H7 (cell line): Measurements from ENCODE around the gene FGR. TPM values are rescaled to one million over a fixed set of nuclear protein-coding genes. Genes with fewer than 3 reads are reported as not detected.

Experiments used
- DNase-seq: peaks from one replicate; pipeline ENCODE4 v3.0.0; 2012
- H3K27me3 ChIP-seq: 2 replicates; pipeline ENCODE4 v1.6.0; 2011; ENCODE audit warnings: mild to moderate bottlenecking, low read length; ENCODE audit not compliant: control insufficient read depth, insufficient read depth
- H3K36me3 ChIP-seq: replicated peaks from 2 replicates; pipeline ENCODE4 v1.5.1; 2011; ENCODE audit warnings: low read length; ENCODE audit not compliant: control insufficient read depth, insufficient read depth
- H3K4me3 ChIP-seq: 2 replicates; pipeline ENCODE4 v1.5.1; 2011; ENCODE audit warnings: low read depth, mild to moderate bottlenecking, control low read depth, low read length, moderate library complexity; ENCODE audit not compliant: insufficient read depth
- total RNA-seq: library from RNA; depleted of rRNA; stranded (reverse); fragments of >200 nt; shearing (Covaris generic); gene quantifications from 2 replicates; pipeline ENCODE4 v1.2.3, GENCODE V29; 2014

Gene FGR
- total RNA-seq, 1 experiment from 2014 or later, result 0.07 TPM

DNA sequence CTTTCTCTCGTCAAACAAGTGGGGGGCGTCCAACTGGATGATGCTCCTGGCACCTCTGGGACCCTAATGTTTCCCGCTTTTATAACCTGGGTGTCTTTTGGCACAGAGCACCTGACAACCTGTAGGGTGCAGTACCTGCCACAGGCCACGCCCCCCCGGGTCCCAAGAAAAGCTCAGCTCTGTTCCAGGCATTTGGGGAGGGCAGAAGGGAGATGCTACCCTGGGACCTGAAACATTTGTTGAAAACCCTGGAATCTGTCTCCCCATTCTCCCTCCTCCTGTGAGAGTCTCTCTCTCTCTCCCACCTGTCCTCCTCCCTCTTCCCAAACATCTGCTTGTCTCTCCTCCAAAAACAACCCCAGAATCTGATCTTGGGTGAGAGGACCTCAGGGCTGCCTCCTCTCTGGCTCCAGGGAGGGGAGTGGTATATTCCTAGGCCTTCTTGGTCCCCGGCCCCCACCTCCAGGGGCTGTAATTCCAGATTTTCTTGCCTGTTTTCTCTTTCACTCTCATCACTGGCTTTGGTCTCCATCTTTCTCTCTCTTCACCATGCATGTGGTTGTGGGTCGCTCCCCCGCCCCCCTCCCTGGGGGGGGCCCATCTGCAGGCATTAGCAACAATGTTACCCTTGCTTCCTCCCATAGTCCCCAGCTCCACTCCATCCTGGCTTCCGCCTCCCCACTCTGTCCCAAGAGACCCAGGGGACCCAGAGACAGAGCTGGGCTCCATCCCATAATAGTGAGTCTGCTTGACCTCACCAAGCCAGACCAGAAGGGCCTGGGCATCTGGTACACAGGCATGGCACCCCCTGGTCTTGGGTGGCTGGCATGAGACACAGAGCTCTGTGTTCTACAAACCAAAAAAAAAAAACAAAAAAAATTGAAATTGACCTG lies 35.1 kb downstream of the FGR start:
- DNase-seq, result peak; percentile 86
- H3K36me3 ChIP-seq, result no peaks in the 10 kb centered on the region; the same call in 1 of the 2 replicates
- no peak overlapping the region for H3K4me3 ChIP-seq
- no peaks in the 10 kb centered on the region for H3K27me3 ChIP-seq

DNA sequence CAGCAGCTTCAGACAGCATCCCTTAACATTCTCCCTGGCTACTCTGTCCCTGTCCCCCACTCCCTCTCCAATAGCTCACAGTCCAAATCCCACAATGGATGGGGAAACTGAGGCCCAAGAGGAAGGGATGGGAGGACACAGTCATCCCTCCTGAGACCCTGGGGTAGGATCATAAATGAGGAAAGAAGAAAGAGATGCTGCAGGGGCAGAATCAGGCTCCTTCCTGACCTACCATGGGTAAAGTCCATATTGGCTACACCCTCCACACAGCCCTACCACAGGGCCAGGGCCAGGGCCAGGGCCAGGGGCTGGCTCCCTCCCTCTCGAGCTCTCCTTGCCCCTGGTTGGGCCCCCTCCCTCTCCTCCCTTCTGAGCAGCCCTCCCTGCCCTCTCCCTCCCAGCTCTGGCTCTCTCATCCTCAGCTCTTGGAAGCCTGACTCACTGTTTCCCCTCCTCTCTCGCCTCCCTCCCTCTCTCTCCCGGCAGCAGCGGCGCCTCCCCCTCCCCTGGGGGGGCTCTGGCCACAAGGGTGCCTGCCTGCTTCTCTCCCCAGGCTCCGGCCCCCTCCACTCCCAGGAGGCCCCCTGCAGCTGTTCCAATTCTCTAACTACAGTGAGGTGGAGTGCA lies 36.0 kb downstream of the FGR start:
- no peaks in the 10 kb centered on the region; the same call in 1 of the 2 replicates for H3K36me3 ChIP-seq
- no peaks in the 10 kb centered on the region for H3K27me3 ChIP-seq
- H3K4me3 ChIP-seq, result no peak overlapping the region
- DNase-seq, result peak; percentile 80

GRCh38 chr1:27598295-27598687 lies 36.7 kb downstream of the FGR start:
- Histone ChIP-seq H3K36me3 (no peaks in the 10 kb centered on the region; the same call in 1 of the 2 replicates), H3K4me3 (no peak overlapping the region), H3K27me3 (no peaks in the 10 kb centered on the region)
- peak; percentile 91 for DNase-seq

GRCh38 chr1:27597516-27598294 lies 37.3 kb downstream of the FGR start:
- H3K4me3 ChIP-seq, result no peak overlapping the region
- no peaks in the 10 kb centered on the region; the same call in 1 of the 2 replicates for H3K36me3 ChIP-seq
- peak; percentile 36 for DNase-seq
- no peaks in the 10 kb centered on the region for H3K27me3 ChIP-seq

DNA sequence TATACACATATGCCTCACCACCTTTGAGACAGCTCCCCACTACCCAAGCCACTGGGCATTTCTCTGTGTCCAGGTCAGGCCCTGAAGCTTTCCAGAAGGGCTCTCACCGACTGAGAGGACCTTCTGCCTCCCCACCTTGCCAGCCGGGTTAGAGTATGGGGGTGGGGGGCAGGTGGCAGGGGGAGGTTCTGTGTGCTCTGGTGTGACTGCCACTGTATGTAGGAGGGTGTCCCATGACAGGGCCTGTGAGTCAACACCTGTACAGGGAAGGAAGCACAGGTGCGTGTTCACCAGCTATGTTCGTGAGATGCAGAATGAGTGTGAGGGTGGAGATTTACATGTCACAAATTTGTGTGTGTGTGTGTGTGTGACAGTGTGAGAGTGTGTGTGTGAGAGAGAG lies 38.0 kb downstream of the FGR start:
- Histone ChIP-seq H3K4me3 (no peak overlapping the region), H3K36me3 (no peaks in the 10 kb centered on the region; the same call in 1 of the 2 replicates), H3K27me3 (no peaks in the 10 kb centered on the region)
- no peak for DNase-seq

DNA sequence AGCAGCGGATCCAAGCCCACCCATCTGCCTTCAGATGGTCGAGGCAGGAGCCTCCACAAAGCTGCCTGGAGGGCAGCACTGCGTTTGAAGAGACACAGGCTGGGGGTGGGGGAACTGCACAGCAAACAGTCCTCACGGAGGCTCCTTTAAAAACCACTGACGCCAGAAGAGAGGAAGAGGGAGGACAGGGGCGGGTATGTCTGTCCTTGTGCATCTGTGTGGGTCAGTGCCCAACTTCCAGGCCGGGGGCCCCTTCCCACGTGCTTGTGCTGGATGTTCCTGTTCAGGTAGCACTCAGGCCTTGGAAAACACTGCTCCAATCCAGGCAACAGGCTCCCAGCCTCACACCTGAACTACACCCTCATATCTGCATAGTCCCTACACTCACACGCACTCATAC lies 38.7 kb downstream of the FGR start:
- Histone ChIP-seq H3K4me3 (no peak overlapping the region), H3K36me3 (no peaks in the 10 kb centered on the region; the same call in 1 of the 2 replicates), H3K27me3 (no peaks in the 10 kb centered on the region)
- peak; percentile 35 for DNase-seq

DNA sequence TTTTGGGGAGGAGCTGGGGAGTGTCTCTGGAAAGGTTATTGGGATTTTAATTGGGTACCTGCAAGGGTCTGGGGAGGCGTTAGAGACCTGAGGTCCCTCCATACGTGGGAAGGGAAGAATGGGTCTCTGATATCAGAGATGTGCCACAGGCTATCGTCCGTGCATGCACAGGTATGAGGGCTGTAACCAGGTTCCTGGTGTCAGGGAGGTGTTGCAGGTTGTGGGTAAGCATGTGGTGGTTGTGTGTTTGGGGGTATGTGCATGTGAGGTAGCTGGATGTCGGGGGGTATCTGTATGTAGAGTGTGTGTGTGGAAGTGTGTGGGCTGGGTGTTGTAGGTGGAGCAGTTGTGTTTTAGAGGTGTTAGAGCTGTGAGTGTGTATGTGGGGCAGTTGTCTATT lies 39.4 kb downstream of the FGR start:
- no peak for DNase-seq
- no peaks in the 10 kb centered on the region for H3K36me3 ChIP-seq
- no peaks in the 10 kb centered on the region for H3K27me3 ChIP-seq
- no peak overlapping the region for H3K4me3 ChIP-seq

DNA sequence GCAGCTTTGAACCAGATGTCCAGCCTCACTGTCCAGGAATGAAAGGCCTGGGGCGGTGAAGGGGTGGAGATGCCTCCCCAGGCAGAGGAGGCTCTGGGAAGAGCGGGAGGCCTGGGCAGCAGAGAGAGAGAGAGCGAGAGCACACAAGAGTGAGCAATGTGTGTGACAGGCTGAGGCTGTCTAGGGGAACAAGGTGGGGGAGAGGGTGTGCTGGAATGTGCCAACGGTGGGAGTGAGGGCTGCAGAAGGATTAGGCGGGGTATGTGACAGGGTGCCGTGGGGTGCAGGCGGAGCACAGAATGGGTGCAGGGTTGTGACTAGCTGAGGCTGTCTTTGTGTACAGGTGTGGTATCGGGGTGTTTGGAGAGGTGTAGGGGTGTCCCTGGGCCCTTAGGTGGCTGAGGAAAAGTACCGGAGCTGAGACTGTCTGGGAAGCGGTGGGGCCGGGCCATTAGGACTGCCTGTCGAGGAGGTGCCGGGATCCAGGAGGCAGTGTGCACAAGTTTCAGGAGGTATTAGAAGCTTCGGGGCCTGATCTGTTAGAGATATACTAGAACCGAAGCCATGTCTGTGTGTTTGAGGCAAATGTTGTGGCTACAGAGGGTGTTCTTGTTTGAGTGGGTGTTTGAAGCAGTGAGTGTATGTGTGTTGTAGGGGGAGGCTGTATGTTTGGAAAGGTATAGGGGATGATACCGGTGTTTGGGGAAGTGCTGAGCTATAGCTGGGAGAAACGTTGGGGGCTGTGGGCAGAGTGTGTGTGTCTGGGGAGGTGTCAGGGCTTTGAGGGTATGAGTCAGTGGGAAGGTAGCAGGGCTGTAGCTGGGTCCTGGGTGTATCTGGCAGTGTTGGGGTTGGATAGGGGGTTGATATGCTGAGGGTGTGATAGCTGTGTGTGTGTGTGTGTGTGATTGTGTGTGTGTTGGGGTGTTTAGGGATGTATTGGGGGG lies 40.1 kb downstream of the FGR start:
- Histone ChIP-seq H3K4me3 (no peak overlapping the region), H3K27me3 (no peaks in the 10 kb centered on the region), H3K36me3 (no peaks in the 10 kb centered on the region)
- peak; percentile 63 for DNase-seq

GRCh38 chr1:27593678-27594563 lies 41.1 kb downstream of the FGR start:
- Histone ChIP-seq H3K27me3 (no peaks in the 10 kb centered on the region), H3K36me3 (no peaks in the 10 kb centered on the region), H3K4me3 (no peak overlapping the region)
- peak; percentile 61 for DNase-seq

- peak overlapping the region; percentile 27 for H3K4me3 ChIP-seq
- H3K27me3 ChIP-seq, result no peaks in the 10 kb centered on the region
- peak; percentile 92 for DNase-seq
- no peaks in the 10 kb centered on the region for H3K36me3 ChIP-seq
Observed at GRCh38 chr1:27592931-27593677, 41.9 kb downstream of the FGR start.

DNA sequence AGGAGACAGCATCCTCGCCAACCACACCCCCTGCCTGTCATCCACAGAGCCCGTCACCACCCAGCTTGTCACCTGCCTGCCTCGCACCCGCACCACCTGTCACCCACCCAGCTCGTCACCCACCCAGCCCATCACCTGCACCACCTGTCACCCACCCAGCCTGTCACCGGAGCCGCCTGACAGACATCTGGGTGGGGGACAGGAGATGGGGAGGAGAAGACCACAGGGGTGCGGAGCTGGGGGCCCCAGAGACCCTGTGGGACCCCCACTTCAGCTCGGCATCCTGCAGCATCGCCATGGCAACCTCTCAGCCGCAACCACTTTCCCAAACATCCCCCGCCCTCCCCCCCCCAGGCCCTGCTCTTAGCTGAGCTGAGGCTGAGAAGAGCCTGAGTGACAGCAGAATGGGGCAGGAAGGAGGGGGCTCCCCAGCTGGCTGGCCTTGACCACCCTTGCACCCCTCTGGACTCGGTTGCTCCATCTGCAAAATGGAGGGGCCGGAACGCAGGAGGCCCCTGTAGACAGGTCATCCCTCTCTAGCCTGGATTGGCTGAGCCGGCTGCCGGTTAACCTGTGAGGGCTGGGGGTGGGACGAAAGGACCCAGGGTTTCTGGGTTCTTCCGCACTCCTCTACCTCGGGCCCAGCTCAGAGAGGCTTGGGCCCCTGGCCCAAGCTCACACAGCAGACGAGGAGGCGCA lies 42.6 kb downstream of the FGR start:
- Histone ChIP-seq H3K36me3 (no peaks in the 10 kb centered on the region), H3K4me3 (peak overlapping the region; percentile 27), H3K27me3 (no peaks in the 10 kb centered on the region)
- DNase-seq, result peak; percentile 96

GRCh38 chr1:27591622-27592021 lies 43.4 kb downstream of the FGR start:
- Histone ChIP-seq H3K4me3 (no peak overlapping the region), H3K36me3 (no peaks in the 10 kb centered on the region), H3K27me3 (no peaks in the 10 kb centered on the region)
- no peak for DNase-seq
